Suppressor macrophage treated with lipopolysaccharide for 1 hour (primary cell): ENCODE data around the gene SCG3.

ENCODE experiments used
- DNase-seq, 3 donors: peaks; one replicate each; pipeline ENCODE4 v3.0.0-alpha.2; 2020 to 2022

The SCG3 gene

GRCh38 chr15:51760805-51761204, 79.5 kb downstream of the SCG3 start:
- no peak for DNase-seq

DNA sequence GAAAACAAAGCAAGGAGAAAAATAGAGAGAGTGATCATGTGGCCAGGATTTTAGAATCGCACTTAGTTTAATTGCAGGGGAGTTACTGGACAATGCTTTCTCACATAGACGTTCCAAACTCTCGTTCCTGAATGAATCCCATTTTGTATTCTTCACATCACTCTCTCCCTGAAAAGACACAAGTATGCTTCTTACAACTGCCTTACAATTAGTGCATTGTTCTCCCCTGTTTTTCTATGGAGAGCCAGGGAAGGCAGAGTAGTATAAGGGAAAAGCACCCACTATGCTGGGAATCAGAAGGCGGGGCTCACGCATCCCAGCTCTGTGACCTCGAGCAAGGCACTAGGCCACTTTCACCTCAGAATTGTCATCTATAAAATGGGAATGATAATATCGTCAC, 84.4 kb downstream of the SCG3 start:
- DNase-seq = no peak

DNA sequence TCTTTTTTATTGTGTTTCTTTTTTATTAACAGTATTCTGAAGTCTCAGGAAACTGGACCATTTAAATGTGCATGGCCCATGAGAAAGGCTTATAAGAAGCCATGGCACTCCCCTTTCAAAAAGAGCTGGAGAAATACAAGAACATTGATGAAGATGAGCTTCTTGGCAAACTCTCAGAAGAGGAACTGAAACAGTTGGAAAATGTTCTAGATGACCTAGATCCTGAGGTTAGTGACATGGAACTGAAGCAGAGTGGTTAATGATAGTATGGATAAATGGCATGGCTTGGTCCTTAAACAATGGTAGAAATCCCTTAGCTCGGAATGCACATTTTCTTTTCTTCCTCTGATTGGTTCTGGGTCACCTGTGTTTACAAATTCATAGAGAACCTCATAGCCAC, 85.0 kb downstream of the SCG3 start:
- peak in 2 of 3 donors; percentile 46 to 54 for DNase-seq

DNA sequence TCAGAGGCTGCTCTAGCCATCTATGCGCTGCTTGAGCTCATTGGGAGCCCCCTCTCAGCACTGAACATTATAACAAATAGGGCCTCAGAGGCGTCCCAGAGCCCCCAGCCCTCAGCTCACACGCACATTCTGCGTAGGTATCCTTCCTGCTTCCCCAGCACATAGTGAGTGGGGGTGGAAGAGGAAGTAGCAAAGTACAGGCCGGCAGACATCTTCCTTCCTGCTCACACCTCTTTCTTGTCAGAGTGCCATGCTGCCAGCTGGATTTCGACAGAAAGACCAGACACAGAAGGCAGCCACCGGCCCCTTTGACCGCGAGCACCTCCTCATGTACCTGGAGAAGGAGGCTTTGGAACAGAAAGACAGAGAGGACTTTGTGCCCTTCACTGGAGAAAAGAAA, 86.7 kb downstream of the SCG3 start:
- DNase-seq = peak in 1 of 3 donors; percentile 26
